Subcutaneous abdominal adipose tissue (tissue), 5 donors: ENCODE measurements around the gene B3GAT1.

Experiments
- H3K27ac ChIP-seq: one replicate; pipeline ENCODE4 v1.7.0; 2013; ENCODE audit warnings: low read depth, mild to moderate bottlenecking, inconsistent platforms, low read length, moderate library complexity
- H3K27me3 ChIP-seq, 5 donors: one replicate each; pipeline ENCODE4 v1.7.0; 2013; ENCODE audit warnings: low read length in 5 of 5, inconsistent platforms in 1 of 5; ENCODE audit not compliant: control insufficient read depth in 5 of 5, insufficient read depth in 4 of 5
- H3K36me3 ChIP-seq, 5 donors: one replicate each; pipeline ENCODE4 v1.7.0; 2013; ENCODE audit warnings: low read length in 5 of 5; ENCODE audit not compliant: control insufficient read depth in 5 of 5, insufficient read depth in 5 of 5
- H3K4me1 ChIP-seq, 5 donors: one replicate each; pipeline ENCODE4 v1.7.0; 2013; ENCODE audit warnings: low read length in 5 of 5, mild to moderate bottlenecking in 3 of 5, moderate library complexity in 1 of 5; ENCODE audit not compliant: control insufficient read depth in 5 of 5, insufficient read depth in 5 of 5
- H3K4me3 ChIP-seq, 5 donors: one replicate each; pipeline ENCODE4 v1.7.0; 2013; ENCODE audit warnings: low read length in 5 of 5, low read depth in 1 of 5
- H3K9ac ChIP-seq, 5 donors: one replicate each; pipeline ENCODE4 v1.7.0; 2013; ENCODE audit warnings: low read length in 5 of 5, mild to moderate bottlenecking in 4 of 5, moderate library complexity in 3 of 5
- H3K9me3 ChIP-seq, 5 donors: one replicate each; pipeline ENCODE4 v1.7.0; 2013; ENCODE audit warnings: low read length in 5 of 5; ENCODE audit not compliant: control insufficient read depth in 5 of 5
- donor health status: healthy.
- donor health status: healthy.
- donor health status: healthy.
- donor health status: healthy.
- donor health status: healthy.

Gene B3GAT1

DNA sequence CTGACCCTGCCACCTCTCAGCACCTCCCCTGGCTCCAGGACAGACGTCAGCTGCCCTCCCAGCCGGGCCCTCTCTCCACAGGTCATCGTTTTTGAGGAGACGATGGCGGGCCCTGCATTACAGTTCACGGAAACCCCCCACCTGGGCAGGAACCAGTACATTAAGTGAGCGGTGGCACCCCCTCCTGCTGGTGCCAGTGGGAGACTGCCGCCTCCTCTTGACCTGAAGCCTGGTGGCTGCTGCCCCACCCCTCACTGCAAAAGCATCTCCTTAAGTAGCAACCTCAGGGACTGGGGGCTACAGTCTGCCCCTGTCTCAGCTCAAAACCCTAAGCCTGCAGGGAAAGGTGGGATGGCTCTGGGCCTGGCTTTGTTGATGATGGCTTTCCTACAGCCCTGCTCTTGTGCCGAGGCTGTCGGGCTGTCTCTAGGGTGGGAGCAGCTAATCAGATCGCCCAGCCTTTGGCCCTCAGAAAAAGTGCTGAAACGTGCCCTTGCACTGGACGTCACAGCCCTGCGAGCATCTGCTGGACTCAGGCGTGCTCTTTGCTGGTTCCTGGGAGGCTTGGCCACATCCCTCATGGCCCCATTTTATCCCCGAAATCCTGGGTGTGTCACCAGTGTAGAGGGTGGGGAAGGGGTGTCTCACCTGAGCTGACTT is 37.0 kb downstream of the B3GAT1 start:
- H3K27ac ChIP-seq: no peak overlapping the region
- no peak overlapping the region for H3K9ac ChIP-seq
- H3K9me3 ChIP-seq: no peaks in the 10 kb centered on the region
- H3K36me3 ChIP-seq: no peaks in the 10 kb centered on the region
- H3K4me3 ChIP-seq: no peak overlapping the region
- H3K27me3 ChIP-seq: peaks cover 0 to 11% (median 4%) of the 10 kb centered on the region in 5 donors
- peaks cover 0 to 2% (median 0%) of the 10 kb centered on the region in 5 donors for H3K4me1 ChIP-seq

- no peaks in the 10 kb centered on the region for H3K9me3 ChIP-seq
- H3K4me1 ChIP-seq: peaks cover 0 to 2% (median 0%) of the 10 kb centered on the region in 5 donors
- H3K36me3 ChIP-seq: no peaks in the 10 kb centered on the region
- H3K4me3 ChIP-seq: no peak overlapping the region
- no peak overlapping the region for H3K27ac ChIP-seq
- H3K9ac ChIP-seq: no peak overlapping the region
- peaks cover 0 to 12% (median 0%) of the 10 kb centered on the region in 5 donors for H3K27me3 ChIP-seq
Observed at GRCh38 chr11:134374171-134374570, 37.9 kb downstream of the B3GAT1 start.

GRCh38 chr11:134373591-134374052 is 38.4 kb downstream of the B3GAT1 start:
- no peaks in the 10 kb centered on the region for H3K36me3 ChIP-seq
- H3K4me1 ChIP-seq: peaks cover 0 to 2% (median 0%) of the 10 kb centered on the region in 5 donors

DNA sequence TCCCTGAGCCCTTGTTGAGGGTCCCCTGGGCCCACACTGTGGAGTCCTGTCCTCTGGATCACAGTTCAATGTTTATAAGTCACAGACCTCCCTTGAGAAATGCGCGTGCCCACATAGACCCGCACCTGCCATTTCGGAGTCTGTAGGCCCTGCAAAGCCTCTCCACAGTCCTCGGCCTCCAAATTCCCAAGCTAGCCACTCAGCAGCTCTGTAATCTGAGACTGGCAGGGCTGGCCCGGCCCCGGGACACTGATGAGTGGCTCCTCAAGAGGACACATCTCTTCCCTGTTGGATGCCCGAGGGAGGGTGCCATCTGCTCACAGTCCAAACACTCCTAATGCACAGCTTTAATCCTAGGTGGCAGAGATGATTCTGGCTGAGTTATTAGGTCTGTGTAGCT is 39.1 kb downstream of the B3GAT1 start:
- no peak overlapping the region for H3K9ac ChIP-seq
- H3K4me1 ChIP-seq: peaks cover 0 to 2% (median 0%) of the 10 kb centered on the region in 5 donors
- no peaks in the 10 kb centered on the region for H3K9me3 ChIP-seq
- H3K27me3 ChIP-seq: peaks cover 0 to 12% (median 0%) of the 10 kb centered on the region in 5 donors
- H3K36me3 ChIP-seq: no peaks in the 10 kb centered on the region
- no peak overlapping the region for H3K4me3 ChIP-seq
- H3K27ac ChIP-seq: no peak overlapping the region

More at GRCh38 chr11:134373591-134374052, 38.4 kb downstream of the B3GAT1 start:
- Histone ChIP-seq H3K4me3 (no peak overlapping the region), H3K9ac (no peak overlapping the region), H3K27ac (no peak overlapping the region), H3K27me3 (peaks cover 0 to 12% (median 0%) of the 10 kb centered on the region in 5 donors), H3K9me3 (no peaks in the 10 kb centered on the region)

- H3K9me3 ChIP-seq: no peaks in the 10 kb centered on the region
- peaks cover 0 to 2% (median 0%) of the 10 kb centered on the region in 5 donors for H3K4me1 ChIP-seq
- H3K36me3 ChIP-seq: no peaks in the 10 kb centered on the region
- no peak overlapping the region for H3K4me3 ChIP-seq
- H3K27me3 ChIP-seq: peaks cover 0 to 12% (median 0%) of the 10 kb centered on the region in 5 donors
- no peak overlapping the region for H3K27ac ChIP-seq
- no peak overlapping the region for H3K9ac ChIP-seq
Observed at GRCh38 chr11:134372536-134372935, 39.5 kb downstream of the B3GAT1 start.

- Histone ChIP-seq H3K4me1 (peaks cover 0 to 2% (median 0%) of the 10 kb centered on the region in 5 donors), H3K9me3 (no peaks in the 10 kb centered on the region)
Observed at GRCh38 chr11:134371436-134372185, 40.4 kb downstream of the B3GAT1 start.

GRCh38 chr11:134370526-134371435 is 41.3 kb downstream of the B3GAT1 start:
- H3K4me1 ChIP-seq: peaks cover 0 to 2% (median 0%) of the 10 kb centered on the region in 5 donors
- no peak overlapping the region for H3K9ac ChIP-seq
- H3K27ac ChIP-seq: no peak overlapping the region
- no peak overlapping the region for H3K4me3 ChIP-seq
- H3K36me3 ChIP-seq: no peaks in the 10 kb centered on the region
- H3K9me3 ChIP-seq: no peaks in the 10 kb centered on the region
- peaks cover 0 to 13% (median 0%) of the 10 kb centered on the region in 5 donors for H3K27me3 ChIP-seq

More at GRCh38 chr11:134371436-134372185, 40.4 kb downstream of the B3GAT1 start:
- H3K27me3 ChIP-seq: peaks cover 0 to 12% (median 0%) of the 10 kb centered on the region in 5 donors
- no peak overlapping the region for H3K27ac ChIP-seq
- no peaks in the 10 kb centered on the region for H3K36me3 ChIP-seq
- no peak overlapping the region for H3K4me3 ChIP-seq
- H3K9ac ChIP-seq: no peak overlapping the region

DNA sequence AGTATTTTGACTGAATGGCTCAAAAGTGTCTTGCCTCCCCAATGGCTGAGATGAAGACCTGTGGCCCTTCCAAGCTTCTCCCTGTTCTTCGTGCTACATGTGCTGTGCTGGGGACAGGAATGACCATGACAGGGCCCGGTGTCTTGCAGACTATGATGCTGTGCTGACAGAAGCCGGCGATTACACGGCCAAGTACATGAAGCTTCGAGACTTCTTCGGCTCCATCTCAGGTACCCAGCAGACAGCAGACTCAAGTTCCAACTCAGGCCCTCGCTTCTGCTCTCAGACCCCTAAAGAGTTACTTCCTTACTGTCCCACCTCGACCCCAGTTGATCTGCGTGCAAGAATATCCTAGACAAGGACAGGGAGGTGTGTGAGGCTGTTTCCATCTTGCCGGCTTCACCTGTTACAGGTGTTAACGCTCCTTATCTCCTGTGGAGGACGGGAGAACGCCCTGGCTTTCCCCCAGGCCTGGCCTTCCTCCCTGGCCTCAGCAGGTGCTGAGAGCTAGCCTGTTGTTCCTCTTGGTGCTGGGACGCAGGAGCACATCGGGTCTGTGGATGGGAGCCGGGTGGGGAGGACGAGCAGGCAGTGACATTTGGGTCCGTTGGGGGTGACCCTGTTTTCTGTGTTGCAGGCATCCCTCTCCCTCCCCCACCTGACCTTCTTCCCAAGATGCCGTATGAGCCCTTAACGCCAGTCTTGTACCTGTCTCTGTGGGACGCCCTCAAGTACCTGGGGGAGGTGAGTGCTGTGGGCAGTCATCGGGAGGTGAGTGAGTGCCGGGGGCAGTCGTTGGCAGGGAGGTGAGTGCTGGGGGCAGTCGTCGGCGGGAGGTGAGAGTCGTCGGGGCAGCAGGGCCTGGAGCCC is 42.2 kb downstream of the B3GAT1 start:
- H3K4me3 ChIP-seq: no peak overlapping the region
- no peak overlapping the region for H3K27ac ChIP-seq
- no peak overlapping the region for H3K9ac ChIP-seq
- H3K27me3 ChIP-seq: peaks cover 0 to 20% (median 8%) of the 10 kb centered on the region in 5 donors
- no peaks in the 10 kb centered on the region for H3K4me1 ChIP-seq
- H3K36me3 ChIP-seq: no peaks in the 10 kb centered on the region
- H3K9me3 ChIP-seq: no peaks in the 10 kb centered on the region

GRCh38 chr11:134367781-134368180 is 44.3 kb downstream of the B3GAT1 start:
- Histone ChIP-seq H3K9me3 (no peaks in the 10 kb centered on the region), H3K4me3 (no peak overlapping the region), H3K27me3 (peaks cover 0 to 22% (median 9%) of the 10 kb centered on the region in 5 donors), H3K27ac (no peak overlapping the region), H3K9ac (no peak overlapping the region), H3K4me1 (no peaks in the 10 kb centered on the region), H3K36me3 (no peaks in the 10 kb centered on the region)
